ENCODE measurements around the gene SNX20. TPM values are rescaled to one million over a fixed set of nuclear protein-coding genes. Genes with fewer than 3 reads are reported as not detected.

The SNX20 gene
- total RNA-seq, 4 donors from 2014 or later = 0.76 to 7.7 (median 4.4) TPM

- intact Hi-C loops (cut with DNase I; ENCODE audit: low total_unique reads) = no loop called here
Observed at GRCh38 chr16:50676684-50677225, 4.4 kb downstream of the SNX20 start.

GRCh38 chr16:50675686-50676610 lies 5.2 kb downstream of the SNX20 start:
- no peak for DNase-seq
- Histone ChIP-seq H3K4me3 (no peak overlapping the region), H3K9me3 (peaks cover 0 to 11% of the 10 kb centered on the region in 2 donors), H3K36me3 (no peaks in the 10 kb centered on the region), H3K4me1 (no peaks in the 10 kb centered on the region), H3K27me3 (no peaks in the 10 kb centered on the region), H3K27ac (no peak overlapping the region)
- intact Hi-C loops (cut with DNase I; ENCODE audit: low total_unique reads) = no loop called here
- TF ChIP-seq POLR2A (IDR thresholded peaks at IDR 0.05) (no peak), CTCF (IDR thresholded peaks at IDR 0.05) (no peak)

More at GRCh38 chr16:50676684-50677225, 4.4 kb downstream of the SNX20 start:
- H3K36me3 ChIP-seq = no peaks in the 10 kb centered on the region
- no peak for DNase-seq
- H3K27ac ChIP-seq = no peak overlapping the region
- peaks cover 0 to 6% of the 10 kb centered on the region in 2 donors for H3K9me3 ChIP-seq
- no peak overlapping the region for H3K4me3 ChIP-seq
- TF ChIP-seq CTCF (IDR thresholded peaks at IDR 0.05) (no peak), POLR2A (IDR thresholded peaks at IDR 0.05) (no peak)
- H3K27me3 ChIP-seq = no peaks in the 10 kb centered on the region
- H3K4me1 ChIP-seq = no peaks in the 10 kb centered on the region

- Histone ChIP-seq H3K4me3 (no peak overlapping the region), H3K9me3 (peaks cover 0 to 11% of the 10 kb centered on the region in 2 donors), H3K27ac (no peak overlapping the region), H3K4me1 (no peaks in the 10 kb centered on the region), H3K36me3 (no peaks in the 10 kb centered on the region), H3K27me3 (no peaks in the 10 kb centered on the region)
- no peak for DNase-seq
- intact Hi-C loops (cut with DNase I; ENCODE audit: low total_unique reads) = no loop called here
- TF ChIP-seq POLR2A (IDR thresholded peaks at IDR 0.05) = no peak
- TF ChIP-seq CTCF (IDR thresholded peaks at IDR 0.05) = no peak
Observed at GRCh38 chr16:50674831-50675230, 6.3 kb downstream of the SNX20 start.

- Histone ChIP-seq H3K4me1 (no peaks in the 10 kb centered on the region), H3K4me3 (no peak overlapping the region), H3K27ac (no peak overlapping the region), H3K27me3 (no peaks in the 10 kb centered on the region), H3K9me3 (peaks cover 0 to 11% of the 10 kb centered on the region in 2 donors), H3K36me3 (no peaks in the 10 kb centered on the region)
- DNase-seq = no peak
- intact Hi-C loops (cut with DNase I; ENCODE audit: low total_unique reads) = no loop called here
- TF ChIP-seq CTCF (IDR thresholded peaks at IDR 0.05) (no peak), POLR2A (IDR thresholded peaks at IDR 0.05) (no peak)
Observed at GRCh38 chr16:50673496-50674275, 7.4 kb downstream of the SNX20 start.
